ENCODE results near the gene VMO1. TPM values are rescaled to one million over a fixed set of nuclear protein-coding genes. Genes with fewer than 3 reads are reported as not detected.
"Not testable (repeated sequence)": the region's sequence is repeated elsewhere in the genome, so short reads cannot be mapped to it uniquely, and the experiment has no call there.

VMO1 gene, protein sequence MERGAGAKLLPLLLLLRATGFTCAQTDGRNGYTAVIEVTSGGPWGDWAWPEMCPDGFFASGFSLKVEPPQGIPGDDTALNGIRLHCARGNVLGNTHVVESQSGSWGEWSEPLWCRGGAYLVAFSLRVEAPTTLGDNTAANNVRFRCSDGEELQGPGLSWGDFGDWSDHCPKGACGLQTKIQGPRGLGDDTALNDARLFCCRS
- under 1 TPM in 1 of 2 experiments, not detected in 1; 0.50 TPM for total RNA-seq
- polyA plus RNA-seq: not detected

DNA sequence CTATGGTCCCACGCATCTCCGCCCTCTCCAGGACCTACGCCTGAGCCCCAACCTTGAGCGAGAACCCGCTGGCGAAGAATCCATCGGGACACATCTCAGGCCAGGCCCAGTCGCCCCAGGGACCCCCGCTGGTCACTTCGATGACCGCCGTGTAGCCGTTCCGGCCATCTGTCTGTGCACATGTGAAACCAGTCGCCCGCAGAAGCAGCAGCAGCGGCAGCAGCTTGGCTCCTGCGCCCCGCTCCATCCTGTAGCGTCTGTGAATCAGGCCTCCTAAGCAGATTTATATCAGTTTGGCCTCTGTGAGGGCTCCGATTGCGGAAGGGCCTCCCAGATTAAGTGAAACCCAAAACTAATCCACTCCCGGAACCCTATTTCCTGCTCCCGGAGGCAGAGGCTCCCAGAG lies at the start of gene VMO1:
TSS of gene VMO1 (minus strand) at position 259 of the 406 bp plus-strand sequence. CDS start at position 247, 12 bp downstream.
- peak within 1 kb of the TSS; percentile 32 to 74 (median 64) for H3K4me3 Mint-ChIP-seq
- H3K27me3 ChIP-seq (ENCODE audit: insufficient read depth, low read length): peaks cover 31% of the 10 kb centered on the region

DNA sequence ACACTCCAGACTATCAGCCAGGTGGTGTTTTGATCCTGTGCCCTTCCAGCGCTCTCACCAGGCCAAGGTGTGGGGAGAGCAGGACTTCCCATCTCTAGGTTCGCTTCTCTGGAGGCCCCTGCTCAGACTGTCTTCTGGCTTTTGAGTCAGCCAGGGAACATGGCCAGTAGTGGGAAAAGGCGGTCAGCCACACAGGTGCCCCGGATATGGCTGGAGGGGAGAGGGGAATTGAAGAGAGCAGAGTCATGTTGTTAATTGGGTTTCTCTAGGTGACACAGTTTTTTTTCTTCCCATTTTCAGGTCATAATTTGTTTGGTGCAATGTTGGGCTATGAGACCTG lies 48.5 kb upstream of the VMO1 start:
- H3K4me1 Mint-ChIP-seq: peaks cover 35 to 55% (median 46%) of the 10 kb centered on the region in 4 donors
- POLR2A ChIA-PET (ENCODE audit: partially characterized antibody): interaction anchor here (0.6 to 4.3 kb wide), 7 partner anchors 8 to 133 kb away, joined by 3 to 25 read pairs (median 8); partner anchors contain the start of genes ARRB2, GLTPD2, PLD2 and SPAG7
- DNase-seq: no peak
- intact Hi-C loops (cut with micrococcal nuclease): loop anchor here (5.0 to 10.0 kb wide), 2 partner anchors 37 to 50 kb away; partner anchors contain the start of gene PSMB6
- Histone ChIP-seq H3K36me3 (ENCODE audit: insufficient read depth, low read length) (peaks cover 3% of the 10 kb centered on the region), H3K27ac (ENCODE audit: low read depth, low read length) (peak overlapping the region; percentile 84), H3K9me3 (ENCODE audit: control insufficient read depth in 1 of 2, low read length in 2 of 2) (no peaks in the 10 kb centered on the region), H3K4me1 (ENCODE audit: insufficient read depth, low read length) (peaks cover 42% of the 10 kb centered on the region), H3K27me3 (ENCODE audit: insufficient read depth, low read length) (no peaks in the 10 kb centered on the region), H3K4me3 (ENCODE audit: low read length in 2 of 2) (peak overlapping the region; percentile 55 to 77)
- CTCF ChIA-PET (ENCODE audit: partially characterized antibody): interaction anchor here (0.8 to 2.6 kb wide), 4 partner anchors 27 to 125 kb away, joined by 3 to 14 read pairs (median 5); partner anchors contain the start of genes ARRB2, GLTPD2, PLD2 and PSMB6
- no peaks in the 10 kb centered on the region for H3K27me3 Mint-ChIP-seq
- no peaks in the 10 kb centered on the region for H3K9me3 Mint-ChIP-seq
- peak overlapping the region; percentile 73 to 97 (median 95) for H3K27ac Mint-ChIP-seq
- peak overlapping the region; percentile 84 to 97 (median 94) for H3K4me3 Mint-ChIP-seq
- H3K36me3 Mint-ChIP-seq: peaks cover 10 to 13% of the 10 kb centered on the region in 2 donors

More for the DNA sequence above, at the start of gene VMO1:
- Mint-ChIP-seq H3K36me3 (peaks cover 0 to 2% of the 10 kb centered on the region in 2 donors), H3K9me3 (no peaks in the 10 kb centered on the region), H3K4me1 (peaks cover 9 to 41% (median 17%) of the 10 kb centered on the region in 4 donors), H3K27me3 (peaks cover 40 to 41% of the 10 kb centered on the region in 2 donors), H3K27ac (peak within 1 kb of the TSS in 1 of 7 donors; percentile 13)
- Histone ChIP-seq H3K4me1 (ENCODE audit: insufficient read depth, low read length) (peaks cover 26% of the 10 kb centered on the region), H3K9me3 (ENCODE audit: control insufficient read depth in 1 of 2, low read length in 2 of 2) (no peaks in the 10 kb centered on the region), H3K4me3 (ENCODE audit: low read length in 2 of 2) (no peak within 1 kb of the TSS), H3K27ac (ENCODE audit: low read depth, low read length) (no peak within 1 kb of the TSS), H3K36me3 (ENCODE audit: insufficient read depth, low read length) (no peaks in the 10 kb centered on the region)
- ChIA-PET POLR2A (ENCODE audit: partially characterized antibody) (interaction anchor here (0.6 to 2.8 kb wide), 4 partner anchors 10 to 76 kb away, joined by 4 to 9 read pairs (median 6); partner anchors contain the start of genes ARRB2 and PSMB6), CTCF (ENCODE audit: partially characterized antibody) (interaction anchor here (1.4 kb wide), 1 partner anchor 103 kb away, joined by 4 read pairs; no protein-coding TSS in a partner anchor)
- no peak for DNase-seq
- intact Hi-C loops (cut with micrococcal nuclease): no loop called here

DNA sequence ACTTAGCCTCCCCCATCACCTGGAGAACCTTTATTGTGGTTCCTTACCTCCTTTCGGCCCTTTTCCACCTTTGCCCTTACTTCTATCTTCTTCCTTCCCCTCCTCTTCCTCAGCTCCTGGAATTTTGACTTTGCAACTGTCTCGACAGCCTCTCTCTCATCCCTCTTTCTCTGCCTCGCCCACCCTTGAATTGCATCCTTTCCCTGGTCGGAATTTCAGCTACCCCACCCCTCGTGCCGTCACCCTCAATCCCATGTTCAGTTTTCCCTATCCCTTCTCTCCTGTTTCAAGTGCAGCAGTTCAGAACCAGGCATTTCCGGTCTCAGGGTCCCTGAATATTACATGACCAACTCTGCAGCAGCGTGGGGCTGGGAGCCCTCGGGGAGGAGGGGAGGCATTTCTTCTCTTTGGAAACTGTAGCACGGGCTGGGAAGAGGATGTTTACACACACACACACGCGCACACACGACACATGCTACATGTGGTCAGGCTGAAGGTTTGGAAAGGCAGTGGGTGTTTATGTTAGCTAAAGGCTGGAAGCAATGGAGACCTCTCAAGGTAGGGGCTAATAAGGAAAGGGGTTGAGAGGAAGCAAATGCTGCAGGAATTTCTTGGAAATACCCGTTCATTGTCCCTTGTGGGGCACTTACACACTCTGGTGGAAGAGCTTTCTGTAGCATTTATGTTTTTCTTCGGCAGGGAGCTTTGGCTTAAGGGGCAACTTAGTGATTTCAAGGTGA lies 47.9 kb upstream of the VMO1 start:
- H3K27me3 ChIP-seq (ENCODE audit: insufficient read depth, low read length): no peaks in the 10 kb centered on the region
- H3K9me3 Mint-ChIP-seq: no peaks in the 10 kb centered on the region
- peaks cover 3% of the 10 kb centered on the region for H3K36me3 ChIP-seq (ENCODE audit: insufficient read depth, low read length)
- peak overlapping the region; percentile 73 to 97 (median 95) for H3K27ac Mint-ChIP-seq
- ChIA-PET CTCF (ENCODE audit: partially characterized antibody) (interaction anchor here (0.8 to 2.6 kb wide), 4 partner anchors 27 to 124 kb away, joined by 3 to 14 read pairs (median 5); partner anchors contain the start of genes ARRB2, GLTPD2, PLD2 and PSMB6), POLR2A (ENCODE audit: partially characterized antibody) (interaction anchor here (0.5 to 4.3 kb wide), 10 partner anchors 8 to 133 kb away, joined by 3 to 25 read pairs (median 6); partner anchors contain the start of genes ARRB2, GLTPD2, PLD2 and SPAG7)
- peaks cover 6 to 7% of the 10 kb centered on the region in 2 donors for H3K36me3 Mint-ChIP-seq
- H3K27ac ChIP-seq (ENCODE audit: low read depth, low read length): peak overlapping the region; percentile 84
- no peaks in the 10 kb centered on the region for H3K9me3 ChIP-seq (ENCODE audit: control insufficient read depth in 1 of 2, low read length in 2 of 2)
- peak overlapping the region; percentile 84 to 97 (median 94) for H3K4me3 Mint-ChIP-seq
- H3K4me3 ChIP-seq (ENCODE audit: low read length in 2 of 2): peak overlapping the region; percentile 55 to 77
- H3K27me3 Mint-ChIP-seq: no peaks in the 10 kb centered on the region
- intact Hi-C loops (cut with micrococcal nuclease): loop anchor here (1.0 to 10.0 kb wide), 4 partner anchors 27 to 124 kb away; partner anchors contain the start of genes ARRB2, PLD2 and PSMB6
- peak in 1 of 5 donors; percentile 14 for DNase-seq
- peaks cover 30 to 49% (median 40%) of the 10 kb centered on the region in 4 donors for H3K4me1 Mint-ChIP-seq
- H3K4me1 ChIP-seq (ENCODE audit: insufficient read depth, low read length): peaks cover 36% of the 10 kb centered on the region

DNA sequence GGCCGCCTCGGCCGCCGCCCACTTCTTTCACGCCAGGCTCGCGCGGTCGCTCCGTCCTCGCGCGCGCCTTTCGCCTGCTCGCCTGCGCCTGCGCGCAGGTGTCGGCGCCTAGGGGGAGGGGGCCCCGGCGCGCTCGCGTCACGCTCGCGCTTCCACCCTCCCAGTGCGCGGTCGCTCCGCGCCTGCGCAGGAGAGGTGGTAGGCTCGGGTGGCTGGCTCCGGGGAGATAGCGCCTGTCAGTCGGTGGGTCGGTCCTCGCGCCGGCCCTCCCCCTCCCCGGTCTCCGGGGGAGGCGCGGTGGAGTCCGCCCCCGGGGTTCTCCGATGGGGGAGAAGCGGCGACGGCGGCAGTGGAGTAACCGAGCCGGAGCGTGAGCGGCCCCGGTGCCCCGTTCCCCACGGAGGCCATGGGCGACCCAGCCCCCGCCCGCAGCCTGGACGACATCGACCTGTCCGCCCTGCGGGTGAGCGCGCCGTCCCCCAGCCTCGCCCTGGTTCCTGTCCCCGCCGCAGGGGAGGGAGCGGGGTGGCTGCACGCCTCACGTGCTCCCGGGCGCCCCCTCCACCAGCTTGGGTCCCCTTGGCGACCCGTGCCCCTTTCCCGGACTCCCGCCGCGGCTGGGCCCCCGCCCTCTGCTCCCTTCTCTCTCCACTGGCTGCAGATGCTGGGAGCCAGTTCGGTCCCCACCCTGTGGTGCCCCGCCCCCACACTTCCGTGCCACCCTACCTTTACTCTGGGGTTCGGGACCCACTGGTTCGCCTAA lies 47.2 kb upstream of the VMO1 start, which contains the start of gene MINK1:
TSS of gene MINK1 (plus strand) at position 163 of the 763 bp plus-strand sequence. CDS start at position 407, 244 bp downstream.
- Mint-ChIP-seq H3K27me3 (no peaks in the 10 kb centered on the region), H3K36me3 (peaks cover 6 to 7% of the 10 kb centered on the region in 2 donors), H3K9me3 (no peaks in the 10 kb centered on the region), H3K4me3 (peak within 1 kb of the TSS; percentile 92 to 97 (median 96)), H3K4me1 (peaks cover 27 to 46% (median 39%) of the 10 kb centered on the region in 4 donors), H3K27ac (peak within 1 kb of the TSS; percentile 90 to 99 (median 97))
- peak within 1 kb of the TSS; percentile 55 to 77 for H3K4me3 ChIP-seq (ENCODE audit: low read length in 2 of 2)
- peaks cover 3% of the 10 kb centered on the region for H3K36me3 ChIP-seq (ENCODE audit: insufficient read depth, low read length)
- ChIA-PET POLR2A (ENCODE audit: partially characterized antibody) (interaction anchor here (0.6 to 4.3 kb wide), 9 partner anchors 10 to 448 kb away, joined by 3 to 25 read pairs (median 4); partner anchors contain the start of genes ARRB2, GLTPD2, PLD2 and SPAG7), CTCF (ENCODE audit: partially characterized antibody) (interaction anchor here (1.3 to 1.4 kb wide), 2 partner anchors 26 to 123 kb away, joined by 5 read pairs; partner anchors contain the start of genes ARRB2 and PLD2)
- no peaks in the 10 kb centered on the region for H3K9me3 ChIP-seq (ENCODE audit: control insufficient read depth in 1 of 2, low read length in 2 of 2)
- intact Hi-C loops (cut with micrococcal nuclease): loop anchor here (1.0 to 10.0 kb wide), 4 partner anchors 26 to 123 kb away; partner anchors contain the start of genes ARRB2, PLD2 and PSMB6
- peak; percentile 89 to 92 (median 89) for DNase-seq
- H3K27ac ChIP-seq (ENCODE audit: low read depth, low read length): peak within 1 kb of the TSS; percentile 84
- H3K27me3 ChIP-seq (ENCODE audit: insufficient read depth, low read length): no peaks in the 10 kb centered on the region
- peaks cover 34% of the 10 kb centered on the region for H3K4me1 ChIP-seq (ENCODE audit: insufficient read depth, low read length)

DNA sequence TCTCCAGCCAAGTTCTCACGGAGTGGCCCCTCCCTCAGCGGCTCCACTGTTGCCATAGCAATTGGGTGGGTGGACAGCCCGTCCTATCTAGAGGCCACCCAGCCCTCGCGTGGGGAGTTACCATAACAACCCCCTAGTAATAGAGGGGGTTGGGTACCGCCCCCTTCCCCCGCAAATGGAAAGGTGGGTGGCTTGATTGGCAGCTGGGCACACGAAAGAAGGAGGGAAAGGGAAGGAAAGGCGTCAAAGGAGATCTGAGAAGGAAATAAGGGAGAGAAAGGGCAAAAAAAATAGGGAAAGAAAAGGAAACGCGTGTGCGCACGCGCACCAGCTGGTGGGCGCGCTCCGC lies 46.6 kb upstream of the VMO1 start:
- CTCF ChIA-PET (ENCODE audit: partially characterized antibody); H3K36me3 Mint-ChIP-seq; H3K9me3 Mint-ChIP-seq; H3K27me3 ChIP-seq (ENCODE audit: insufficient read depth, low read length); H3K27me3 Mint-ChIP-seq; H3K36me3 ChIP-seq (ENCODE audit: insufficient read depth, low read length); H3K9me3 ChIP-seq (ENCODE audit: control insufficient read depth in 1 of 2, low read length in 2 of 2); DNase-seq: not testable (repeated sequence)
- POLR2A ChIA-PET (ENCODE audit: partially characterized antibody): interaction anchor here (0.6 to 4.3 kb wide), 5 partner anchors 25 to 449 kb away, joined by 3 to 25 read pairs (median 8); partner anchors contain the start of genes ARRB2, GLTPD2 and PLD2
- Histone ChIP-seq H3K27ac (ENCODE audit: low read depth, low read length) (peak overlapping the region; percentile 84), H3K4me1 (ENCODE audit: insufficient read depth, low read length) (peaks cover 32% of the 10 kb centered on the region), H3K4me3 (ENCODE audit: low read length in 2 of 2) (peak overlapping the region in 1 of 2 donors; percentile 77)
- intact Hi-C loops (cut with micrococcal nuclease): loop anchor here (1.0 to 10.0 kb wide), 4 partner anchors 26 to 123 kb away; partner anchors contain the start of genes ARRB2, PLD2 and PSMB6
- peaks cover 24 to 40% (median 34%) of the 10 kb centered on the region in 4 donors for H3K4me1 Mint-ChIP-seq
- H3K27ac Mint-ChIP-seq: peak overlapping the region; percentile 90 to 99 (median 95)
- H3K4me3 Mint-ChIP-seq: peak overlapping the region; percentile 87 to 97 (median 96)

DNA sequence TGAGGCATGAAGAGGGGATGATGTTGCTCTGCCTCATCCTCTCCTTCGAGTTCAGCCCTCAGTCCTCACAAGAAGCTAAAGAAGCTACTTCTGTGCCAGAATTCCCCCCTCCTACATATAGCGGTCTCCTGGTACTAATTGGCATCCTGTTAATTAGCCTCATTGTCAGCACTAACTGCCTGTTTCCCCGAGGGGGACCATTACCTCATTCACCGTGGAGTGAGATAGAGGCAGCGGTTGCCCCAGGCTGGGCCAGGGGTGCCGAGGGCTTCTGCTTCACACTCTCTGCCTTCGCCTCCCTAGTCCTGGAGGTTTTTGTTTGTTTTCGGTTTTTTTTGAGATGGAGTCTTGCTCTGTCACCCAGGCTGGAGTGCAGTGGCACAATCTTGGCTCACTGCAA lies 41.2 kb upstream of the VMO1 start:
- no peaks in the 10 kb centered on the region for H3K4me1 ChIP-seq (ENCODE audit: insufficient read depth, low read length)
- no peaks in the 10 kb centered on the region for H3K27me3 Mint-ChIP-seq
- no peak overlapping the region for H3K27ac ChIP-seq (ENCODE audit: low read depth, low read length)
- no peak overlapping the region for H3K4me3 ChIP-seq (ENCODE audit: low read length in 2 of 2)
- no peaks in the 10 kb centered on the region for H3K9me3 ChIP-seq (ENCODE audit: control insufficient read depth in 1 of 2, low read length in 2 of 2)
- no peaks in the 10 kb centered on the region for H3K9me3 Mint-ChIP-seq
- H3K36me3 Mint-ChIP-seq: peaks cover 0 to 1% of the 10 kb centered on the region in 2 donors
- no peaks in the 10 kb centered on the region for H3K36me3 ChIP-seq (ENCODE audit: insufficient read depth, low read length)
- H3K4me1 Mint-ChIP-seq: no peaks in the 10 kb centered on the region
- DNase-seq: no peak
- H3K27me3 ChIP-seq (ENCODE audit: insufficient read depth, low read length): no peaks in the 10 kb centered on the region
- H3K4me3 Mint-ChIP-seq: no peak overlapping the region
- intact Hi-C loops (cut with micrococcal nuclease): no loop called here
- POLR2A ChIA-PET (ENCODE audit: partially characterized antibody): no interaction called here
- CTCF ChIA-PET (ENCODE audit: partially characterized antibody): no interaction called here
- no peak overlapping the region for H3K27ac Mint-ChIP-seq
